Measurements from ENCODE around the gene PDZRN3. TPM values are rescaled to one million over a fixed set of nuclear protein-coding genes. Genes with fewer than 3 reads are reported as not detected.
A peak's percentile ranks its signal among the peaks of the same experiment; 100 is the strongest.

Gene PDZRN3
- total RNA-seq, 4 donors from 2014 or later: 227 to 305 (median 265) TPM

DNA sequence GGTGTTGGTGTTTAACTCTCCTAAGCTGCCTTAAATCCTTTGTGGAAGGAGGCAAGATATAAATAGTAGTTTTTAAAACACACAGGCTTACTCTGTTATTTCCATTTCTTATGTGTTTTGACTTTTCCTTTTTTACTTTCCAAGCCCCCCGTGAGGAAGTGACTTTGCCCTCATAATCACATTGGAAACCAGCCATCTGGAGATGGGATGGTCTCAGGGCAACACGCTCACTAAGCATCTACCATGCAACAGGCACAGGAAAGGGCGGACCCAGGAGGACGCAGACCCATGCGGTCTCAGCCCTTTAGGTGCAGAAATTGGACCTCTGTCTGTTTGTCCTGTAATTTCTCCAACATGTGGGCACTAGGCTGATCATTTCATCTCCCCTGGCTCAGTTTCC, 115.7 kb downstream of the PDZRN3 start:
- H3K4me3 ChIP-seq: no peak overlapping the region
- peak overlapping the region; percentile 83 to 100 (median 88) for H3K27ac ChIP-seq
- ATAC-seq: no peak
- no peaks in the 10 kb centered on the region for H3K9me3 ChIP-seq
- WGBS, 2 donors (ENCODE audit: low coverage in 1 of 2): 57 to 100% methylated on average over 1 to 5 of the region's 5 CpGs
- no peaks in the 10 kb centered on the region for H3K36me3 ChIP-seq
- peaks cover 13 to 98% (median 32%) of the 10 kb centered on the region in 3 donors for H3K4me1 ChIP-seq
- TF ChIP-seq, protein P1, sequence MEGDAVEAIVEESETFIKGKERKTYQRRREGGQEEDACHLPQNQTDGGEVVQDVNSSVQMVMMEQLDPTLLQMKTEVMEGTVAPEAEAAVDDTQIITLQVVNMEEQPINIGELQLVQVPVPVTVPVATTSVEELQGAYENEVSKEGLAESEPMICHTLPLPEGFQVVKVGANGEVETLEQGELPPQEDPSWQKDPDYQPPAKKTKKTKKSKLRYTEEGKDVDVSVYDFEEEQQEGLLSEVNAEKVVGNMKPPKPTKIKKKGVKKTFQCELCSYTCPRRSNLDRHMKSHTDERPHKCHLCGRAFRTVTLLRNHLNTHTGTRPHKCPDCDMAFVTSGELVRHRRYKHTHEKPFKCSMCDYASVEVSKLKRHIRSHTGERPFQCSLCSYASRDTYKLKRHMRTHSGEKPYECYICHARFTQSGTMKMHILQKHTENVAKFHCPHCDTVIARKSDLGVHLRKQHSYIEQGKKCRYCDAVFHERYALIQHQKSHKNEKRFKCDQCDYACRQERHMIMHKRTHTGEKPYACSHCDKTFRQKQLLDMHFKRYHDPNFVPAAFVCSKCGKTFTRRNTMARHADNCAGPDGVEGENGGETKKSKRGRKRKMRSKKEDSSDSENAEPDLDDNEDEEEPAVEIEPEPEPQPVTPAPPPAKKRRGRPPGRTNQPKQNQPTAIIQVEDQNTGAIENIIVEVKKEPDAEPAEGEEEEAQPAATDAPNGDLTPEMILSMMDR (IDR thresholded peaks at IDR 0.05): no peak
- TF ChIP-seq POLR2AphosphoS5 (IDR thresholded peaks at IDR 0.05) (no peak), POLR2A (IDR thresholded peaks at IDR 0.05) (no peak), EP300 (IDR thresholded peaks at IDR 0.05) (no peak)
- H3K27me3 ChIP-seq: no peaks in the 10 kb centered on the region

DNA sequence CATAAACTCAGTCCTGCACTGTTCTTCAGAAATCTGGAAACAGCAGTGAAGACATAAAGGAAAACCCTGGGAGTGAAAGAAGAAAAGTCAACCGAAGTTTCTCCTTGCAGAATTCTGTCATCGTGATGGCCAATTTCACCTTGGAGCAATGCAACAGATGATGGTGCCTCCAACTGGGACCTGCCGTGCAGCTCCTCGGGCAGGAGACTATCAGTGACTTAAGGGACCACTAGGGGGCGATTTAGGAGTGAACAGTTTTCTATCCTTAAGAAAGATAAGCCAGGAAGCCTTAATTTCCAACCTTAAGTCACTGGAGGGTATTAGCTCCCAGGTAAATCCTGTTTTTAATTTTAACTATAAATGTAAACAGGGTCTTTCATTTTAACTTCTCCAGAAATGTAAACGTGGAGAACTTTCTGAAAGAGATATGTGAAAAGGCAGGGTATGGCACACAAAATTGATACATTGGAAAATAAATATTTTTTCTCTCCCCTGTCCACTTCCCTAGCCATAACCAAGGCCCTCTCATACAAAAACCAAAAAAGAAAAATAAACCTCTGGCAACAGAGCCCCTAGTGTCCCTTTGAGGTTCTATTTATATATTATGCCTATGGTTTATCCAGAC, 116.3 kb downstream of the PDZRN3 start:
- Histone ChIP-seq H3K4me3 (no peak overlapping the region), H3K27ac (peak overlapping the region; percentile 83 to 100 (median 88)), H3K4me1 (peaks cover 13 to 98% (median 33%) of the 10 kb centered on the region in 3 donors), H3K36me3 (no peaks in the 10 kb centered on the region), H3K27me3 (no peaks in the 10 kb centered on the region), H3K9me3 (no peaks in the 10 kb centered on the region)
- no peak for TF ChIP-seq POLR2A (IDR thresholded peaks at IDR 0.05)
- TF ChIP-seq, protein P1 (IDR thresholded peaks at IDR 0.05): peak; percentile 67 to 80 (median 77)
- ATAC-seq: peak; percentile 62
- WGBS, 2 donors (ENCODE audit: low coverage in 1 of 2): 0 to 15% methylated on average over 4 to 5 of the region's 6 CpGs

DNA sequence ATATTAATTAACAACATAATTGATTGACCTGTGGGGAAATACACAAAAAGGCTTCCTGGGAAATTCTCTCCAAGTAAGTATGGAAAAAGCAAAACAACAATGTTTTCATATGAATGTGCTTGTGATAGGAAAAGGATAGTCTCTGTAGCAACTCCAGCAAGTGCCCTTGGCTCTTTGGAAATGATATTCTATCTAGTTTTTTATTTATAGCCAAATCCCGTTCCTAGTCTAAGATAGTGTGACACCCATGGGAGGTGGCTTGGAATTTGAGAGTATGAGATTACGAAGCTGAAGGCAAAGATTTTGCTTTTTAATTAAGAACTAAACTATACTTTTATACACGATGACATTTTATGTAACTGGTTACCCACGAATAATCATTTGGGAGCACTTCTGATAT, 119.9 kb downstream of the PDZRN3 start:
- Histone ChIP-seq H3K4me3 (no peak overlapping the region), H3K27ac (peak overlapping the region in 3 of 4 donors; percentile 65 to 88 (median 74)), H3K9me3 (no peaks in the 10 kb centered on the region), H3K4me1 (peaks cover 12 to 98% (median 23%) of the 10 kb centered on the region in 3 donors), H3K36me3 (no peaks in the 10 kb centered on the region), H3K27me3 (no peaks in the 10 kb centered on the region)
- ATAC-seq: no peak
- TF ChIP-seq EP300 (IDR thresholded peaks at IDR 0.05) (no peak), POLR2AphosphoS5 (IDR thresholded peaks at IDR 0.05) (no peak), POLR2A (IDR thresholded peaks at IDR 0.05) (no peak)
- TF ChIP-seq, protein P1 (IDR thresholded peaks at IDR 0.05): no peak
- WGBS, 2 donors (ENCODE audit: low coverage in 1 of 2): 27 to 60% methylated on average over 2 to 4 of the region's 4 CpGs

DNA sequence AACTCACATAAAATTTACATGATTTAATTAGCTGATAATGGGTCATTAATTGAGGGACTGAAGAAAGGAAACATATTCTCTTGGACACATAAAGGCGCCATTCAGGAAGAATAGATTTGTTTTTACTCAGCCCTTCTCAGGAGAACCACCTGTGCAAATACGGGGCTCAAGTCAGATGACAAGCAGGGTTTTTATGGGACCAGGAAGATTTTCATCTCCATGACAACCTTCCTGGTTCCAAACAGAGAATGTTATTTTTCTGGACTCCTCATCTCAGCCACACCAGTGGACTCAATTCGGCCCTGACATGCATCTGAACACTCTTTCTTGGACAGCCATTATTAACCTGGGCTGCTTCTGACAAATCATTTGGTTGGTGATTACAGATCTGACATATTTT, 120.5 kb downstream of the PDZRN3 start:
- no peaks in the 10 kb centered on the region for H3K9me3 ChIP-seq
- TF ChIP-seq POLR2A (IDR thresholded peaks at IDR 0.05) (no peak), POLR2AphosphoS5 (IDR thresholded peaks at IDR 0.05) (no peak), EP300 (IDR thresholded peaks at IDR 0.05) (no peak)
- TF ChIP-seq, protein P1 (IDR thresholded peaks at IDR 0.05): no peak
- H3K4me1 ChIP-seq: peaks cover 13 to 98% (median 19%) of the 10 kb centered on the region in 3 donors
- 37 to 47% methylated on average over 3 of the region's 3 CpGs for WGBS, 2 donors (ENCODE audit: low coverage in 1 of 2)
- H3K27me3 ChIP-seq: no peaks in the 10 kb centered on the region
- no peak for ATAC-seq
- no peaks in the 10 kb centered on the region for H3K36me3 ChIP-seq
- H3K4me3 ChIP-seq: no peak overlapping the region
- peak overlapping the region; percentile 59 to 88 (median 70) for H3K27ac ChIP-seq

DNA sequence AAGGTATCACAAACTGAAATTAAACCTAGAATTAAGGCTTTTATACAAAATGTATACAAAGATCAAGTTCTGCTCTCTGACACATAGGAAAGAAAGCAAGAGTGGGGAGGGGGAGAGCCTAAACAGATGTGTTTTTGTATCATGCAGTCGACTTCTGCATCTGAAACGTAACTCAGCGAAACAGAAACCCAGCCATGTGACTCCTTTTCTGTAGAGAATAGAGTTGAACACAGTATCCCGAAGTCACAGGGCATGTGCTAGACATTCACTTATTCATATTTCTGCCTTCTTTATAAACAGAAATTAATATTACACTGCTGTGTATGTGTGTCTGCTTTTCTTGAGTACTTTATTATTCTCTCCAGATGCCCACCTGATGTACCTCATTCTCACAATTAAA, 121.0 kb downstream of the PDZRN3 start:
- Histone ChIP-seq H3K36me3 (no peaks in the 10 kb centered on the region), H3K9me3 (no peaks in the 10 kb centered on the region), H3K27ac (peak overlapping the region; percentile 59 to 88 (median 70)), H3K27me3 (no peaks in the 10 kb centered on the region), H3K4me1 (peaks cover 9 to 98% (median 19%) of the 10 kb centered on the region in 3 donors), H3K4me3 (peak overlapping the region in 1 of 2 donors; percentile 1)
- no peak for ATAC-seq
- WGBS, 2 donors (ENCODE audit: low coverage in 1 of 2): 21 to 29% methylated on average over 4 of the region's 4 CpGs
- no peak for TF ChIP-seq POLR2A (IDR thresholded peaks at IDR 0.05)
